HG02610 (cell line): Measurements from ENCODE around the gene KDSR.

Experiments used
- ATAC-seq: cut with Tn5 transposase; IDR thresholded peaks from one replicate; pipeline ENCODE4 v1.9.1; 2021; ENCODE audit warnings: mild to moderate bottlenecking, moderate library complexity; ENCODE audit not compliant: unreplicated experiment

KDSR gene

GRCh38 chr18:63367053-63367953 is at the start of gene KDSR:
Gene KDSR (minus strand): TSS chr18:63367206. CDS start chr18:63367118, 88 bp downstream.
- peak; percentile 87 for ATAC-seq

GRCh38 chr18:63412953-63413352 is 45.9 kb upstream of the KDSR start:
- no peak for ATAC-seq

GRCh38 chr18:63410792-63411191 is 43.8 kb upstream of the KDSR start:
- no peak for ATAC-seq

GRCh38 chr18:63409301-63409700 is 42.3 kb upstream of the KDSR start:
- no peak for ATAC-seq

- no peak for ATAC-seq
Observed at GRCh38 chr18:63407734-63408133, 40.7 kb upstream of the KDSR start.

- ATAC-seq, result no peak
Observed at GRCh38 chr18:63405986-63406385, 39.0 kb upstream of the KDSR start.

GRCh38 chr18:63402246-63403162 is 35.5 kb upstream of the KDSR start:
- ATAC-seq, result no peak

GRCh38 chr18:63399300-63399699 is 32.3 kb upstream of the KDSR start:
- ATAC-seq, result no peak

GRCh38 chr18:63397349-63397748 is 30.3 kb upstream of the KDSR start:
- no peak for ATAC-seq

GRCh38 chr18:63395503-63395902 is 28.5 kb upstream of the KDSR start:
- ATAC-seq, result no peak

- no peak for ATAC-seq
Observed at GRCh38 chr18:63394954-63395353, 27.9 kb upstream of the KDSR start.

- ATAC-seq, result no peak
Observed at GRCh38 chr18:63387861-63388260, 20.9 kb upstream of the KDSR start.

GRCh38 chr18:63382843-63383242 is 15.8 kb upstream of the KDSR start:
- no peak for ATAC-seq

GRCh38 chr18:63379639-63379962 is 12.6 kb upstream of the KDSR start:
- no peak for ATAC-seq

GRCh38 chr18:63378919-63379638 is 12.1 kb upstream of the KDSR start:
- peak; percentile 57 for ATAC-seq

GRCh38 chr18:63377275-63377980 is 10.4 kb upstream of the KDSR start:
- ATAC-seq, result no peak

- ATAC-seq, result no peak
Observed at GRCh38 chr18:63376538-63376937, 9.5 kb upstream of the KDSR start.

- ATAC-seq, result no peak
Observed at GRCh38 chr18:63374540-63374939, 7.5 kb upstream of the KDSR start.

- no peak for ATAC-seq
Observed at GRCh38 chr18:63373161-63373560, 6.2 kb upstream of the KDSR start.

- ATAC-seq, result no peak
Observed at GRCh38 chr18:63368611-63369010, 1.6 kb upstream of the KDSR start.
